Right lobe of liver (tissue), 6 donors: ENCODE data around the gene FANCE. TPM values are rescaled to one million over a fixed set of nuclear protein-coding genes. Genes with fewer than 3 reads are reported as not detected.

Source experiments
- ATAC-seq, 4 donors: fragments of 200-7000 bp; cut with Tn5 transposase; one replicate each; pipeline ENCODE4 v1.9.1; 2020; ENCODE audit warnings: mild to moderate bottlenecking in 4 of 4, moderate library complexity in 4 of 4
- DNase-seq, 3 donors: peaks; one replicate each; pipeline ENCODE4 v3.0.0-alpha.2; 2020
- H3K27ac ChIP-seq, 3 donors: fragments of 200-600 bp; one replicate each; pipeline ENCODE4 v1.8.0; 2022
- H3K27me3 ChIP-seq, 2 donors: fragments of 200-600 bp; one replicate each; pipeline ENCODE4 v1.8.0; 2022
- H3K36me3 ChIP-seq, 4 donors: fragments of 200-600 bp; sonication (generic) in 1 of 4; one replicate each; pipeline versions ENCODE4 v1.5.1 to v1.8.0; 2017 to 2022; ENCODE audit warnings: control low read depth in 1 of 4
- H3K4me1 ChIP-seq, 4 donors: fragments of 200-600 bp; sonication (generic) in 1 of 4; one replicate each; pipeline versions ENCODE4 v1.5.1 to v1.8.0; 2017 to 2022; ENCODE audit warnings: control low read depth in 1 of 4
- H3K4me3 ChIP-seq, 3 donors: fragments of 200-600 bp; one replicate each; pipeline ENCODE4 v1.8.0; 2022
- H3K9me3 ChIP-seq, 4 donors: fragments of 200-600 bp; sonication (generic) in 1 of 4; one replicate each; pipeline versions ENCODE4 v1.5.1 to v1.8.0; 2017 to 2022; ENCODE audit warnings: control low read depth in 1 of 4
- POLR2A ChIP-seq: fragments of 450-650 bp; IDR thresholded peaks from one replicate; pipeline ENCODE4 v1.6.1; 2017; ENCODE audit warnings: antibody characterized with exemption, mild to moderate bottlenecking
- WGBS: methylation state at CpG from one replicate; pipeline ENCODE4 v1.1.6; 2018; ENCODE audit warnings: low coverage, low lambda C conversion rate; ENCODE audit not compliant: insufficient coverage; ENCODE audit errors: missing lambda C conversion rate; 5-methylcytosine and 5-hydroxymethylcytosine counted together
- intact Hi-C, 2 donors: fragments of 100-400 bp; cut with DNase I; formaldehyde crosslinking; loops; one replicate each; pipeline versions ENCODE4 v1.11.2 to v1.14.1; 2022
- total RNA-seq, 6 experiments: library from RNA; depleted of rRNA in 2 of 6; stranded (reverse); fragments of >200 nt in 2 of 6; fragmentation: NEBNext Ultra II Directional in 3 of 6; extraction: Animal tissue kit (Norgen Biotek cat#: 25700) in 3 of 6; gene quantifications; one replicate each; pipeline versions ENCODE4 v1.1.0 to v1.2.4, GENCODE V29; 2016 to 2023
- TF ChIP-seq, protein P1 (sequence below), 4 donors: fragments of 200-600 bp in 3 of 4; fragments of 450-650 bp in 1 of 4; IDR thresholded peaks; one replicate each; pipeline versions ENCODE4 v1.5.1 to v1.8.0; 2016 to 2022; ENCODE audit warnings: antibody characterized with exemption in 4 of 4, mild to moderate bottlenecking in 2 of 4
- donor health status: DM: no; HTN: yes; CAD: no.
- donor health status: DM: no; HTN: no; CAD: no.
- donor health status: DM: no; HTN: no; CAD: no.
- donor health status: DM: no; HTN: yes; CAD: no.
- donor health status: DM: no; HTN: yes; CAD: no.

Gene FANCE
- total RNA-seq, 6 experiments from 2014 or later, result 0.44 to 1.7 (median 0.95) TPM

GRCh38 chr6:35441205-35441604 is 10.9 kb upstream of the FANCE start:
- TF ChIP-seq, protein P1, sequence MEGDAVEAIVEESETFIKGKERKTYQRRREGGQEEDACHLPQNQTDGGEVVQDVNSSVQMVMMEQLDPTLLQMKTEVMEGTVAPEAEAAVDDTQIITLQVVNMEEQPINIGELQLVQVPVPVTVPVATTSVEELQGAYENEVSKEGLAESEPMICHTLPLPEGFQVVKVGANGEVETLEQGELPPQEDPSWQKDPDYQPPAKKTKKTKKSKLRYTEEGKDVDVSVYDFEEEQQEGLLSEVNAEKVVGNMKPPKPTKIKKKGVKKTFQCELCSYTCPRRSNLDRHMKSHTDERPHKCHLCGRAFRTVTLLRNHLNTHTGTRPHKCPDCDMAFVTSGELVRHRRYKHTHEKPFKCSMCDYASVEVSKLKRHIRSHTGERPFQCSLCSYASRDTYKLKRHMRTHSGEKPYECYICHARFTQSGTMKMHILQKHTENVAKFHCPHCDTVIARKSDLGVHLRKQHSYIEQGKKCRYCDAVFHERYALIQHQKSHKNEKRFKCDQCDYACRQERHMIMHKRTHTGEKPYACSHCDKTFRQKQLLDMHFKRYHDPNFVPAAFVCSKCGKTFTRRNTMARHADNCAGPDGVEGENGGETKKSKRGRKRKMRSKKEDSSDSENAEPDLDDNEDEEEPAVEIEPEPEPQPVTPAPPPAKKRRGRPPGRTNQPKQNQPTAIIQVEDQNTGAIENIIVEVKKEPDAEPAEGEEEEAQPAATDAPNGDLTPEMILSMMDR (IDR thresholded peaks at IDR 0.05), result no peak
- no peak for TF ChIP-seq POLR2A

GRCh38 chr6:35441642-35442041 is 10.5 kb upstream of the FANCE start:
- Histone ChIP-seq H3K36me3 (no peaks in the 10 kb centered on the region), H3K27me3 (no peaks in the 10 kb centered on the region), H3K27ac (no peak overlapping the region), H3K4me3 (no peak overlapping the region), H3K9me3 (no peaks in the 10 kb centered on the region), H3K4me1 (no peaks in the 10 kb centered on the region)
- ATAC-seq, result no peak
- TF ChIP-seq, protein P1 (IDR thresholded peaks at IDR 0.05), result no peak
- no peak for TF ChIP-seq POLR2A
- intact Hi-C loops, result no loop called here
- DNase-seq, result no peak
- WGBS, result 92% methylated on average over 4 of the region's 4 CpGs

More at GRCh38 chr6:35441205-35441604, 10.9 kb upstream of the FANCE start:
- no peak overlapping the region for H3K27ac ChIP-seq
- no peak overlapping the region for H3K4me3 ChIP-seq
- no peaks in the 10 kb centered on the region for H3K9me3 ChIP-seq
- H3K36me3 ChIP-seq, result no peaks in the 10 kb centered on the region
- peak in 1 of 4 donors; percentile 34 for ATAC-seq
- WGBS, result 60% methylated on average over 1 of the region's 3 CpGs
- no peaks in the 10 kb centered on the region for H3K27me3 ChIP-seq
- no peaks in the 10 kb centered on the region for H3K4me1 ChIP-seq
- DNase-seq, result no peak
- intact Hi-C loops, result no loop called here

DNA sequence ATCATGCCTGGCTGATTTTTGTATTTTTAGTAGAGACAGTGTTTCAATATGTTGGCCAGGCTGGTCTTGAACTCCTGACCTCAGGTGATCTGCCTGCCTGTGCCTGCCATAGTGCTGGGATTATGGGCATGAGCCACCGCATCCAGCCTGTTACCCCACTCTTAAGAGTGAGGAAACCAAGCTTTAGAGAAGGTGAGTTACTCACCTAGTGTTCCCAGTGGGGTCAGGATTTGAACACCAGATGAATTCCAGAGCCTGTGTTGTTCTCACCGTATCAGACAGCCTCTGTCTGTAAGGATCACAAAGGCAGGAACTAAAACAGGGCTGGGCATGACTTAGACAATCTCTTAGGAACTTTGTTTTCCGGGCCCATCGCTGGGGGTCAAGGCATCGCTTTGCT is 9.4 kb upstream of the FANCE start:
- intact Hi-C loops, result no loop called here
- Histone ChIP-seq H3K4me1 (no peaks in the 10 kb centered on the region), H3K4me3 (no peak overlapping the region), H3K27ac (no peak overlapping the region), H3K27me3 (no peaks in the 10 kb centered on the region), H3K9me3 (no peaks in the 10 kb centered on the region), H3K36me3 (no peaks in the 10 kb centered on the region)
- TF ChIP-seq, protein P1 (IDR thresholded peaks at IDR 0.05), result no peak
- TF ChIP-seq POLR2A, result no peak
- ATAC-seq (no peak), DNase-seq (no peak)
- 89% methylated on average over 2 of the region's 5 CpGs for WGBS

DNA sequence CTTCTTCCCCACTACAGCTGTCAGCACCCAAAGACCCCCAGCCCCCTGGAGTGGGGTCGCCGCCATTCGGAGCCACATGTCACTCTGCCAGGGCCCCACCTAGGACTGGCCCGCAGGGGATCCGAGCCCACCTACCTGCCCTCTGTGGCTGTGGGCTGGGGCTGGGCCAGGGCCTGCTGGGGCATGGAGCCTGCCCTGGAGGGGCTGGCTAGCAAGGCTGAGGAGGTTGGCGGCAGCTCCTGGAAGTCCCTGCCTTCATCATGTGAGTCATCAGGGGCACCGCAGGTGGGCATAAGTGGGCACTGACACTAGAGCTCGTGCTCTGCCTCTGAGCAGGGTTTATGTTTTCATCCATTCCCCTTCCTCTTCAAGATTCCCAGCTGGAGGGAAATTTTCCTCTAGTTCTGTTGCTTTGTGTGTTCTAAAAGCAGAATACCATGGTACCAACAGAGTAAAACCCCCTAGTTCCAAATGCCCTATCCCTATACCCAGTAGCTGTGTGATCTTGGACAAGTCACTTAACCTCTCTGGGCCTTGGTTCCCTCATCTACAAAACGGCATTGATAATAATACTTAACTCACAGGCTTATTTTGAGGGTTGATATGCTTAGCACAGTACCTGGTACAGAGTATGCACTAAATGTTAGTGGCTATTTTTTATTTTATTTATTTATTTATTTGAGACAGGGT is 8.7 kb upstream of the FANCE start:
- Histone ChIP-seq H3K9me3 (no peaks in the 10 kb centered on the region), H3K4me3 (no peak overlapping the region), H3K27me3 (no peaks in the 10 kb centered on the region), H3K4me1 (no peaks in the 10 kb centered on the region), H3K27ac (no peak overlapping the region), H3K36me3 (no peaks in the 10 kb centered on the region)
- intact Hi-C loops, result no loop called here
- ATAC-seq (peak in 1 of 4 donors; percentile 31), DNase-seq (no peak)
- TF ChIP-seq, protein P1 (IDR thresholded peaks at IDR 0.05), result no peak
- TF ChIP-seq POLR2A, result no peak
- WGBS, result 81% methylated on average over 5 of the region's 9 CpGs
